Pancreas (tissue), 10 donors: ENCODE measurements around the gene ADGRV1. TPM values are rescaled to one million over a fixed set of nuclear protein-coding genes. Genes with fewer than 3 reads are reported as not detected.

Experiments used
- ATAC-seq, 4 donors: fragments of 200-7000 bp; cut with Tn5 transposase; one replicate each; pipeline versions ENCODE4 v1.8.0 to v1.9.1; 2020; ENCODE audit warnings: mild to moderate bottlenecking in 4 of 4, moderate library complexity in 4 of 4
- DNase-seq, 6 donors: peaks; one replicate each; pipeline ENCODE4 v3.0.0-alpha.2; 2020
- FAIRE-seq: peaks from 2 replicates; lab custom pipeline; 2012; peaks lifted over from hg19 to GRCh38; lab: Jason Lieb, UNC
- H3K27ac ChIP-seq, 4 donors: fragments of 200-600 bp; sonication (generic); 1 replicate in 3 of 4; 2 replicates in 1 of 4; pipeline versions ENCODE4 v1.5.0 to v1.8.0; 2020
- H3K27me3 ChIP-seq, 4 donors: fragments of 200-600 bp; one replicate each; pipeline ENCODE4 v1.8.0; 2021
- H3K36me3 ChIP-seq, 3 donors: fragments of 200-600 bp; sonication (generic) in 1 of 3; one replicate each; pipeline versions ENCODE4 v1.5.0 to v1.8.0; 2020 to 2021
- H3K4me1 ChIP-seq, 3 donors: fragments of 200-600 bp; one replicate each; pipeline ENCODE4 v1.8.0; 2021
- H3K4me3 ChIP-seq, 4 donors: fragments of 200-600 bp; sonication (generic) in 2 of 4; one replicate each; pipeline versions ENCODE4 v1.5.0 to v1.8.0; 2020 to 2021
- H3K9me3 ChIP-seq, 4 donors: fragments of 200-600 bp; one replicate each; pipeline ENCODE4 v1.8.0; 2021
- WGBS, 2 donors: extraction: QIAGEN DNeasy Blood & Tissue Kit; methylation state at CpG; one replicate each; pipeline ENCODE4 v1.1.7; 2013; 5-methylcytosine and 5-hydroxymethylcytosine counted together
- intact Hi-C, 3 donors: fragments of 100-400 bp; cut with DNase I; formaldehyde crosslinking; loops; one replicate each; pipeline versions ENCODE4 v1.11.1 to v1.14.2; 2022
- polyA plus RNA-seq, 2 donors: library from polyadenylated mRNA; stranded (reverse); fragments of 200-250 nt; gene quantifications; one replicate each; pipeline ENCODE4 v1.2.3, GENCODE V29; 2013
- total RNA-seq, 6 donors: library from RNA; stranded (reverse); fragmentation: NEBNext Ultra II Directional in 4 of 6; extraction: Animal tissue kit (Norgen Biotek cat#: 25700) in 4 of 6; gene quantifications; one replicate each; pipeline versions ENCODE4 v1.2.1 to v1.2.4, GENCODE V29; 2021 to 2023
- TF ChIP-seq, protein P1 (sequence below), 4 donors: fragments of 200-600 bp; sonication (generic) in 3 of 4; IDR thresholded peaks; one replicate each; pipeline versions ENCODE4 v1.5.0 to v1.8.0; 2021; ENCODE audit warnings: antibody characterized with exemption in 4 of 4
- donor health status: healthy with polysubstance abuse.
- donor health status: DM: no; HTN: no; CAD: no; lungs with moderate emphysema.
- donor health status: DM: no; HTN: no; CAD: no.
- donor health status: control.
- donor health status: control.
- donor health status: Bipolar disorder and iron deficiency.
- donor health status: DM: yes; HTN: yes; CAD: no.
- donor health status: DM: no; HTN: no; CAD: no.
- donor health status: DM: no; HTN: no; CAD: no.
- donor health status: DM: yes; HTN: yes; CAD: no.

ADGRV1 gene
- total and polyA plus RNA-seq, 8 donors = 3.9 to 6.9 (median 5.4) TPM

DNA sequence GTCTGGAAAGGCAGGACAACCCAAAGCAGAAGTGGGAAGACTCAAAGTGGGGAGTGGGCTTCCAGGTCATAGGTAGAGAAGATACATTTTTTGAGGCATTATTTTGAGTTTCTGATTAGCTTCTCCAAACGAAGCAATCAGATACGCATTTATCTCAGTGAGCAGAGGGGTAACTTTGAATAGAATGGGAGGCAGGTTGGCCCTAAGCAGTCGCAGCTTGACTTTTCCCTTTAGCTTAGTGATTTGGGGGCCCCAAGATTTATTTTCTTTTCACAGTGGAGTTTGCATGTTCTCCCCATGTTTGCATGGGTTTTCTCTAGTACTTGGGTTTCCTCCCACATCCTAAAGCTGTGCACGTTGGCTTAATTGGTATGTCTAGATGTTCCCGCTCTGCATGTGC, 422.6 kb downstream of the ADGRV1 start:
- WGBS, 2 donors = 89 to 91% methylated on average over 5 of the region's 5 CpGs
- intact Hi-C loops = no loop called here
- H3K27ac ChIP-seq = no peak overlapping the region
- no peaks in the 10 kb centered on the region for H3K27me3 ChIP-seq
- DNase-seq (no peak), FAIRE-seq (no peak), ATAC-seq (no peak)
- H3K9me3 ChIP-seq = no peaks in the 10 kb centered on the region
- H3K4me3 ChIP-seq = no peak overlapping the region
- TF ChIP-seq, protein P1, sequence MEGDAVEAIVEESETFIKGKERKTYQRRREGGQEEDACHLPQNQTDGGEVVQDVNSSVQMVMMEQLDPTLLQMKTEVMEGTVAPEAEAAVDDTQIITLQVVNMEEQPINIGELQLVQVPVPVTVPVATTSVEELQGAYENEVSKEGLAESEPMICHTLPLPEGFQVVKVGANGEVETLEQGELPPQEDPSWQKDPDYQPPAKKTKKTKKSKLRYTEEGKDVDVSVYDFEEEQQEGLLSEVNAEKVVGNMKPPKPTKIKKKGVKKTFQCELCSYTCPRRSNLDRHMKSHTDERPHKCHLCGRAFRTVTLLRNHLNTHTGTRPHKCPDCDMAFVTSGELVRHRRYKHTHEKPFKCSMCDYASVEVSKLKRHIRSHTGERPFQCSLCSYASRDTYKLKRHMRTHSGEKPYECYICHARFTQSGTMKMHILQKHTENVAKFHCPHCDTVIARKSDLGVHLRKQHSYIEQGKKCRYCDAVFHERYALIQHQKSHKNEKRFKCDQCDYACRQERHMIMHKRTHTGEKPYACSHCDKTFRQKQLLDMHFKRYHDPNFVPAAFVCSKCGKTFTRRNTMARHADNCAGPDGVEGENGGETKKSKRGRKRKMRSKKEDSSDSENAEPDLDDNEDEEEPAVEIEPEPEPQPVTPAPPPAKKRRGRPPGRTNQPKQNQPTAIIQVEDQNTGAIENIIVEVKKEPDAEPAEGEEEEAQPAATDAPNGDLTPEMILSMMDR (IDR thresholded peaks at IDR 0.05) = no peak
- no peaks in the 10 kb centered on the region for H3K4me1 ChIP-seq
- H3K36me3 ChIP-seq = no peaks in the 10 kb centered on the region

GRCh38 chr5:90981821-90982220, 423.2 kb downstream of the ADGRV1 start:
- ATAC-seq = no peak
- WGBS, 2 donors = 88 to 90% methylated on average over 1 of the region's 1 CpG

DNA sequence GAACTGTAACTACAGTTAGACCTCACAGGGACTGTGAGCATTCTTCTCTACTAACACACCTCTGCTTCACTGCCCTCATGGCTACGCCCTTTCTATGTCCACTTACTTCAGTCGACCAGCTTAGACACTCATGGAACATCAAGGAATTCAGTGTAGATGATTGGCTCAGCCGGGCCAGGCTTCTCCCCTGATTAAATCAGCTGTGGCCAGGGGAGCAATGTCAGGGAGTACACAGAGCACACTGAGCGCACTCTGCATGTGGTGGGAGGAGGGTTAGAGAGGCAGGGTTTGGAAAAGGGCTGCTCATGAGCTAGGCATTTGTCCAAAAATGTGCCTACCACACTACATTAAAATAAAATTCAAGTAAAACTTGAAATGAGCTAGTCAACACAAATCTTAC, 424.0 kb downstream of the ADGRV1 start:
- Histone ChIP-seq H3K4me3 (no peak overlapping the region), H3K27ac (no peak overlapping the region), H3K4me1 (no peaks in the 10 kb centered on the region), H3K9me3 (no peaks in the 10 kb centered on the region), H3K36me3 (no peaks in the 10 kb centered on the region), H3K27me3 (no peaks in the 10 kb centered on the region)
- intact Hi-C loops = no loop called here
- 74% methylated on average over 4 of the region's 4 CpGs for WGBS, 2 donors
- ATAC-seq (no peak), DNase-seq (no peak), FAIRE-seq (no peak)
- TF ChIP-seq, protein P1 (IDR thresholded peaks at IDR 0.05) = no peak

More at GRCh38 chr5:90981821-90982220, 423.2 kb downstream of the ADGRV1 start:
- H3K36me3 ChIP-seq = no peaks in the 10 kb centered on the region
- TF ChIP-seq, protein P1 (IDR thresholded peaks at IDR 0.05) = no peak
- no peak overlapping the region for H3K4me3 ChIP-seq
- DNase-seq = no peak
- FAIRE-seq = no peak
- H3K9me3 ChIP-seq = no peaks in the 10 kb centered on the region
- intact Hi-C loops = no loop called here
- H3K27me3 ChIP-seq = no peaks in the 10 kb centered on the region
- H3K27ac ChIP-seq = no peak overlapping the region
- H3K4me1 ChIP-seq = no peaks in the 10 kb centered on the region

DNA sequence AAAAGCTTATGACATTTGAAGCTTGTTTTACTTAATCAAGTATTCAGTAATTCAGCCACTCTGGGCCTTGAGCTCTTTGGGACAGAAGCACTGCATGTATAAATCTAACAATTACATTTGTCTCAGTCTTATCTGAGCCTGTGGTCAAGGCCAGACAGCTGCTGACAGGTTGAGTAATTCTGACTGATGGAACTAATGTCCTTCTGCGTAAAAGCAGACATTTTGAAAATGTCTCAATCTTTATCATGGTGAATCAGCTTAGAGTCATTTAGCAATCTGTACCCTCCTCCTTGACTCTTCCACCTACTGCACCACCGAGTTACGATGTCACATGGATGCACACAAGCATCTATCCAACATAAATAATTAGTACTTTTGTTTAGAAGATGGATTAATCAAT, 424.6 kb downstream of the ADGRV1 start:
- H3K4me1 ChIP-seq = no peaks in the 10 kb centered on the region
- H3K4me3 ChIP-seq = no peak overlapping the region
- TF ChIP-seq, protein P1 (IDR thresholded peaks at IDR 0.05) = no peak
- no peak for FAIRE-seq
- H3K27ac ChIP-seq = no peak overlapping the region
- WGBS, 2 donors = 80 to 81% methylated on average over 3 of the region's 3 CpGs
- no peaks in the 10 kb centered on the region for H3K27me3 ChIP-seq
- DNase-seq = no peak
- H3K36me3 ChIP-seq = no peaks in the 10 kb centered on the region
- intact Hi-C loops = no loop called here
- H3K9me3 ChIP-seq = no peaks in the 10 kb centered on the region
- ATAC-seq = peak in 1 of 4 donors; percentile 29

- no peaks in the 10 kb centered on the region for H3K36me3 ChIP-seq
- H3K4me1 ChIP-seq = no peaks in the 10 kb centered on the region
- intact Hi-C loops = no loop called here
- FAIRE-seq (no peak), DNase-seq (no peak), ATAC-seq (no peak)
- no peak overlapping the region for H3K4me3 ChIP-seq
- H3K27ac ChIP-seq = no peak overlapping the region
- TF ChIP-seq, protein P1 (IDR thresholded peaks at IDR 0.05) = no peak
- H3K27me3 ChIP-seq = no peaks in the 10 kb centered on the region
- H3K9me3 ChIP-seq = no peaks in the 10 kb centered on the region
Measured at GRCh38 chr5:90983711-90984124, 425.1 kb downstream of the ADGRV1 start.
